ENCODE results near the gene PRDM13.

DNA sequence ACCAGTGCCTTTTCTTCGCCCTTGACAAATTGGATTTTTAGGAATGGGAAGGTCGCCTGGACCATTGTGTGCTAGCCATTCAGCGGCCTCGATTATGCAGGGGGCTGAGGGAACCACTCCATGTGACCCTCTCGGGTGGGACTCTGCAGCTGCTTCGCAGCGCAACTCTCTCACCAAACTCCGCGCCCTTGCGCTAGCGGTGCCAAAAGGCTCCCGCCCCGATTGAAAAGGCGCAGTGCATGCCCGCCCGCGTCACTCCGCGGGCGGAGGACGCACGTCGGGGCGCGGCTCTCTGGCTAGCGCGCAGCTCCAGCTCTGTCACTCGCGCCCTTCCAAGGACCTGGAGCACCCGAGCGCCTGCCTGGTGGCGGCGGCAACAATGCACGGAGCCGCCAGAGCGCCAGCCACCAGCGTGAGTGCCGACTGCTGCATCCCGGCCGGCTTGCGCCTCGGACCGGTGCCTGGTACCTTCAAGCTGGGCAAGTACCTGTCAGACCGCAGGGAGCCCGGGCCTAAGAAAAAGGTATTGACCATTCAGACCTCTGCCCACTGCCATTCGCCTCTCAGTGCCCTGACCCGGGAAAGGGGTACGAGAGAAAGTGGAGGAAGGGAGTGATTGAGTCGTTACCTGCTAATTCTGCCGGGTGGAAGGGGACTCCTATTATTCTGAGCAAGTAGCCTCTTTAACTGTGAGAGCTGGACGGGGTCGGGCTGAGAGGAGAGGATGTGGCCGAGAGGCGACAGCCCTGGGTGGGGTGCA lies at the start of gene PRDM13:
- TF ChIP-seq, protein P1, sequence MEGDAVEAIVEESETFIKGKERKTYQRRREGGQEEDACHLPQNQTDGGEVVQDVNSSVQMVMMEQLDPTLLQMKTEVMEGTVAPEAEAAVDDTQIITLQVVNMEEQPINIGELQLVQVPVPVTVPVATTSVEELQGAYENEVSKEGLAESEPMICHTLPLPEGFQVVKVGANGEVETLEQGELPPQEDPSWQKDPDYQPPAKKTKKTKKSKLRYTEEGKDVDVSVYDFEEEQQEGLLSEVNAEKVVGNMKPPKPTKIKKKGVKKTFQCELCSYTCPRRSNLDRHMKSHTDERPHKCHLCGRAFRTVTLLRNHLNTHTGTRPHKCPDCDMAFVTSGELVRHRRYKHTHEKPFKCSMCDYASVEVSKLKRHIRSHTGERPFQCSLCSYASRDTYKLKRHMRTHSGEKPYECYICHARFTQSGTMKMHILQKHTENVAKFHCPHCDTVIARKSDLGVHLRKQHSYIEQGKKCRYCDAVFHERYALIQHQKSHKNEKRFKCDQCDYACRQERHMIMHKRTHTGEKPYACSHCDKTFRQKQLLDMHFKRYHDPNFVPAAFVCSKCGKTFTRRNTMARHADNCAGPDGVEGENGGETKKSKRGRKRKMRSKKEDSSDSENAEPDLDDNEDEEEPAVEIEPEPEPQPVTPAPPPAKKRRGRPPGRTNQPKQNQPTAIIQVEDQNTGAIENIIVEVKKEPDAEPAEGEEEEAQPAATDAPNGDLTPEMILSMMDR (optimal IDR thresholded peaks at IDR 0.05 in 1 of 3, IDR thresholded peaks at IDR 0.05 in 1 of 3, conservative IDR thresholded peaks at IDR 0.05 in 1 of 3; ENCODE audit: extremely low read depth in 1 of 3, insufficient read depth in 2 of 3, low read length in 3 of 3), result no peak
- peak; percentile 96 for TF ChIP-seq EZH2 (IDR thresholded peaks at IDR 0.05; ENCODE audit: low read length)
